Measurements from ENCODE around the gene COA8.

The COA8 gene

GRCh38 chr14:103536693-103537092 is 26.1 kb upstream of the COA8 start:
- DNase-seq (ENCODE audit: low spot score): no peak

GRCh38 chr14:103537175-103537990 is 25.4 kb upstream of the COA8 start:
- DNase-seq (ENCODE audit: low spot score): no peak

GRCh38 chr14:103538291-103539055 is 24.3 kb upstream of the COA8 start:
- no peak for DNase-seq (ENCODE audit: low spot score)

- no peak for DNase-seq (ENCODE audit: low spot score)
Measured at GRCh38 chr14:103539056-103539825, 23.5 kb upstream of the COA8 start.

GRCh38 chr14:103540821-103541708 is 21.7 kb upstream of the COA8 start:
- no peak for DNase-seq (ENCODE audit: low spot score)

GRCh38 chr14:103541709-103542604 is 20.8 kb upstream of the COA8 start:
- DNase-seq (ENCODE audit: low spot score): no peak

GRCh38 chr14:103542605-103543088 is 20.1 kb upstream of the COA8 start:
- DNase-seq (ENCODE audit: low spot score): no peak

- no peak for DNase-seq (ENCODE audit: low spot score)
Measured at GRCh38 chr14:103543140-103543539, 19.6 kb upstream of the COA8 start.

- DNase-seq (ENCODE audit: low spot score): no peak
Measured at GRCh38 chr14:103543721-103544387, 18.9 kb upstream of the COA8 start.

- no peak for DNase-seq (ENCODE audit: low spot score)
Measured at GRCh38 chr14:103544388-103545218, 18.2 kb upstream of the COA8 start.

GRCh38 chr14:103545219-103545914 is 17.4 kb upstream of the COA8 start:
- DNase-seq (ENCODE audit: low spot score): no peak

- DNase-seq (ENCODE audit: low spot score): no peak
Measured at GRCh38 chr14:103545915-103546651, 16.7 kb upstream of the COA8 start.

- peak; percentile 91 for DNase-seq (ENCODE audit: low spot score)
Measured at GRCh38 chr14:103546652-103547454, 15.9 kb upstream of the COA8 start.

GRCh38 chr14:103547455-103547940 is 15.3 kb upstream of the COA8 start:
- DNase-seq (ENCODE audit: low spot score): no peak

- DNase-seq (ENCODE audit: low spot score): no peak
Measured at GRCh38 chr14:103547941-103548462, 14.8 kb upstream of the COA8 start.

All from HuH-7.5 (cell line).